WTC11 (cell line): ENCODE measurements around the gene CCDC127.

Experiments
- ATF1 ChIP-seq: sonication (generic); formaldehyde crosslinking; IDR thresholded peaks from 2 replicates; pipeline ENCODE4 v1.8.1; 2023; ENCODE audit warnings: mild to moderate bottlenecking, moderate library complexity, missing genetic modification reagents
- ATF3 ChIP-seq: sonication (generic); formaldehyde crosslinking; conservative IDR thresholded peaks from 2 replicates; pipeline ENCODE4 v1.8.1; 2022; ENCODE audit warnings: mild to moderate bottlenecking, missing genetic modification reagents
- CTCF ChIP-seq: fragments of 200-600 bp; IDR thresholded peaks from 2 replicates; pipeline ENCODE4 v1.8.0; 2022; ENCODE audit warnings: antibody characterized with exemption
- E2F1 ChIP-seq: sonication (generic); formaldehyde crosslinking; IDR thresholded peaks from 2 replicates; pipeline ENCODE4 v1.8.0; 2022; ENCODE audit warnings: mild to moderate bottlenecking, missing genetic modification reagents
- E2F4 ChIP-seq: sonication (generic); formaldehyde crosslinking; IDR thresholded peaks from 2 replicates; pipeline ENCODE4 v1.8.1; 2022; ENCODE audit warnings: low read depth, mild to moderate bottlenecking, moderate library complexity, missing genetic modification reagents, borderline replicate concordance
- ELF4 ChIP-seq: sonication (generic); formaldehyde crosslinking; IDR thresholded peaks from 2 replicates; pipeline ENCODE4 v1.8.1; 2022; ENCODE audit warnings: low read depth, mild to moderate bottlenecking, moderate library complexity, missing genetic modification reagents
- HMGXB4 ChIP-seq: sonication (generic); formaldehyde crosslinking; IDR thresholded peaks from 2 replicates; pipeline ENCODE4 v1.8.1; 2023; ENCODE audit warnings: mild to moderate bottlenecking, moderate library complexity, missing genetic modification reagents
- JAZF1 ChIP-seq: fragments of 250-450 bp; sonication (Bioruptor Pico); IDR thresholded peaks from 2 replicates; pipeline ENCODE4 v1.9.0; 2021; ENCODE audit warnings: moderate library complexity, mild to moderate bottlenecking, inconsistent platforms
- MAX ChIP-seq: sonication (generic); formaldehyde crosslinking; IDR thresholded peaks from 2 replicates; pipeline ENCODE4 v1.8.0; 2022; ENCODE audit warnings: mild to moderate bottlenecking, missing genetic modification reagents
- SMAD3 ChIP-seq: sonication (generic); formaldehyde crosslinking; IDR thresholded peaks from 2 replicates; pipeline ENCODE4 v1.8.0; 2022; ENCODE audit warnings: missing genetic modification reagents, mild to moderate bottlenecking, borderline replicate concordance
- TCF7 ChIP-seq: sonication (generic); formaldehyde crosslinking; IDR thresholded peaks from 2 replicates; pipeline ENCODE4 v1.8.0; 2022; ENCODE audit warnings: mild to moderate bottlenecking, low read depth, missing genetic modification reagents, moderate library complexity

- no peak for TF ChIP-seq E2F4 (CRISPR knock-in tag)
- TF ChIP-seq ATF1 = no peak
- no peak for TF ChIP-seq MAX (CRISPR knock-in tag)
- TF ChIP-seq CTCF = no peak
- TF ChIP-seq E2F1 (CRISPR knock-in tag) = no peak
- TF ChIP-seq ATF3 (CRISPR knock-in tag) = no peak
- TF ChIP-seq ELF4 (CRISPR knock-in tag) = no peak
- no peak for TF ChIP-seq SMAD3 (CRISPR knock-in tag)
- TF ChIP-seq HMGXB4 (CRISPR knock-in tag) = no peak
- no peak for TF ChIP-seq TCF7
- TF ChIP-seq JAZF1 (CRISPR knock-in tag) = no peak
These were observed 46.4 kb upstream of the CCDC127 start for GRCh38 chr5:264338-264737.
